Psoas muscle (tissue), 8 donors: ENCODE measurements around the gene TRABD. TPM values are rescaled to one million over a fixed set of nuclear protein-coding genes. Genes with fewer than 3 reads are reported as not detected.
A peak's percentile ranks its signal among the peaks of the same experiment; 100 is the strongest.

Experiments used
- ATAC-seq, 4 donors: fragments of 200-7000 bp; cut with Tn5 transposase; one replicate each; pipeline ENCODE4 v1.9.1; 2020; ENCODE audit warnings: moderate library complexity in 3 of 4, mild to moderate bottlenecking in 2 of 4
- DNase-seq, 2 donors: peaks; one replicate each; pipeline ENCODE4 v3.0.0-alpha.2; 2020
- H3K27ac ChIP-seq: fragments of 200-600 bp; one replicate; pipeline ENCODE4 v1.8.0; 2022
- H3K27me3 ChIP-seq, 3 donors: fragments of 200-600 bp in 1 of 3; one replicate each; pipeline versions ENCODE4 v1.6.1 to v1.8.0; 2013 to 2022; ENCODE audit warnings: low read length in 2 of 3, mild to moderate bottlenecking in 2 of 3, moderate library complexity in 1 of 3; ENCODE audit not compliant: insufficient read depth in 3 of 3
- H3K36me3 ChIP-seq, 2 donors: fragments of 200-600 bp in 1 of 2; one replicate each; pipeline versions ENCODE4 v1.6.1 to v1.8.0; 2013 to 2022; ENCODE audit warnings: low read depth in 1 of 2, mild to moderate bottlenecking in 1 of 2, moderate library complexity in 1 of 2; ENCODE audit not compliant: insufficient read depth in 1 of 2
- H3K4me1 ChIP-seq: fragments of 200-600 bp; one replicate; pipeline ENCODE4 v1.8.0; 2022
- H3K4me3 ChIP-seq: fragments of 200-600 bp; one replicate; pipeline ENCODE4 v1.8.0; 2022; ENCODE audit warnings: mild to moderate bottlenecking
- H3K9me3 ChIP-seq: fragments of 200-600 bp; one replicate; pipeline ENCODE4 v1.8.0; 2022
- CTCF ChIP-seq: fragments of 200-600 bp; IDR thresholded peaks from one replicate; pipeline ENCODE4 v1.8.0; 2022; ENCODE audit warnings: antibody characterized with exemption
- WGBS, 3 donors: extraction: QIAGEN DNeasy Blood & Tissue Kit; methylation state at CpG; one replicate each; pipeline versions ENCODE4 v1.1.6 to v1.1.7; 2013; 5-methylcytosine and 5-hydroxymethylcytosine counted together
- intact Hi-C, 2 donors: fragments of 100-400 bp; cut with DNase I; formaldehyde crosslinking; loops; one replicate each; pipeline versions ENCODE4 v1.11.0 to v1.14.2; 2022
- polyA plus RNA-seq, 3 donors: library from polyadenylated mRNA; stranded (reverse); fragments of 200-250 nt; gene quantifications; one replicate each; pipeline ENCODE4 v1.2.3, GENCODE V29; 2013
- total RNA-seq, 4 donors: library from RNA; stranded (reverse); fragmentation: NEBNext Ultra II Directional in 2 of 4; extraction: Animal tissue kit (Norgen Biotek cat#: 25700) in 2 of 4; gene quantifications; one replicate each; pipeline versions ENCODE4 v1.2.1 to v1.2.4, GENCODE V29; 2021 to 2023
- donor health status: healthy with polysubstance abuse.
- donor health status: DM: no; HTN: no; CAD: no; lungs with moderate emphysema.
- donor health status: Bipolar disorder and iron deficiency.
- donor health status: healthy.
- donor health status: DM: yes; HTN: yes; CAD: no.
- donor health status: DM: no; HTN: no; CAD: no.
- donor health status: DM: no; HTN: no; CAD: no.
- donor health status: DM: yes; HTN: yes; CAD: no.

Gene TRABD
- total and polyA plus RNA-seq, 7 donors = 19.9 to 52.1 (median 29.5) TPM

- peak overlapping the region; percentile 79 for H3K4me3 ChIP-seq
- no peaks in the 10 kb centered on the region for H3K9me3 ChIP-seq
- ATAC-seq (peak in 2 of 4 donors; percentile 13 to 27), DNase-seq (peak; percentile 30 to 59)
- H3K27me3 ChIP-seq = no peaks in the 10 kb centered on the region
- WGBS, 3 donors = 0 to 4% (median 2%) methylated on average over 5 to 47 of the region's 47 CpGs
- intact Hi-C loops = loop anchor here in 1 of 2 donors (10.0 kb wide), 1 partner anchor 261 kb away; no protein-coding TSS in a partner anchor
- H3K36me3 ChIP-seq = no peaks in the 10 kb centered on the region
- no peak for TF ChIP-seq CTCF
- peak overlapping the region; percentile 48 for H3K27ac ChIP-seq
- peaks cover 26% of the 10 kb centered on the region for H3K4me1 ChIP-seq
These were observed 535 bp downstream of the TRABD start for GRCh38 chr22:50186181-50186714.

GRCh38 chr22:50186761-50187523 is 1.2 kb downstream of the TRABD start:
- peak; percentile 14 to 55 for DNase-seq
- no peak overlapping the region for H3K27ac ChIP-seq
- ATAC-seq = no peak

GRCh38 chr22:50188356-50188755 is 2.6 kb downstream of the TRABD start:
- no peak for ATAC-seq
- TF ChIP-seq CTCF = no peak
- DNase-seq = peak in 1 of 2 donors; percentile 49
- WGBS, 3 donors = 95 to 98% (median 97%) methylated on average over 11 of the region's 11 CpGs
- Histone ChIP-seq H3K4me1 (peaks cover 26% of the 10 kb centered on the region), H3K36me3 (peaks cover 0 to under 1% of the 10 kb centered on the region in 2 donors), H3K4me3 (no peak overlapping the region), H3K27me3 (no peaks in the 10 kb centered on the region), H3K9me3 (no peaks in the 10 kb centered on the region), H3K27ac (no peak overlapping the region)
- intact Hi-C loops = loop anchor here in 1 of 2 donors (10.0 kb wide), 1 partner anchor 264 kb away; no protein-coding TSS in a partner anchor

More at GRCh38 chr22:50186761-50187523, 1.2 kb downstream of the TRABD start:
- Histone ChIP-seq H3K9me3 (no peaks in the 10 kb centered on the region), H3K36me3 (no peaks in the 10 kb centered on the region), H3K4me3 (peak overlapping the region; percentile 79), H3K4me1 (peaks cover 26% of the 10 kb centered on the region), H3K27me3 (no peaks in the 10 kb centered on the region)
- WGBS, 3 donors = 47 to 58% (median 50%) methylated on average over 26 of the region's 26 CpGs
- TF ChIP-seq CTCF = no peak
- intact Hi-C loops = loop anchor here in 1 of 2 donors (10.0 kb wide), 1 partner anchor 262 kb away; no protein-coding TSS in a partner anchor

GRCh38 chr22:50189184-50189848 is 3.6 kb downstream of the TRABD start:
- no peak for TF ChIP-seq CTCF
- Histone ChIP-seq H3K4me3 (peak overlapping the region; percentile 50), H3K9me3 (no peaks in the 10 kb centered on the region), H3K27ac (peak overlapping the region; percentile 54), H3K27me3 (no peaks in the 10 kb centered on the region), H3K36me3 (peaks cover 2 to 10% of the 10 kb centered on the region in 2 donors), H3K4me1 (peaks cover 21% of the 10 kb centered on the region)
- intact Hi-C loops = loop anchor here in 1 of 2 donors (10.0 kb wide), 1 partner anchor 265 kb away; no protein-coding TSS in a partner anchor
- ATAC-seq (no peak), DNase-seq (peak; percentile 44 to 67)
- WGBS, 3 donors = 68 to 72% (median 71%) methylated on average over 19 to 20 of the region's 20 CpGs
